Loucy (cell line): ENCODE data around the gene NAIF1.

Experiments used
- H2AFZ ChIP-seq: fragments of 200-600 bp; sonication (generic); 2 replicates; pipeline ENCODE4 v1.6.0; 2016; ENCODE audit warnings: antibody characterized with exemption, mild to moderate bottlenecking, low read length, moderate library complexity
- H3F3A ChIP-seq: fragments of 200-600 bp; 2 replicates; pipeline ENCODE4 v1.6.0; 2016; ENCODE audit warnings: antibody characterized with exemption, low read depth, mild to moderate bottlenecking
- H3K27me3 ChIP-seq: fragments of 200-600 bp; sonication (generic); 2 replicates; pipeline ENCODE4 v1.6.1; 2014; ENCODE audit warnings: low read length, mild to moderate bottlenecking; ENCODE audit not compliant: insufficient read depth, poor library complexity, severe bottlenecking
- H3K36me3 ChIP-seq: fragments of 200-600 bp; sonication (generic); 2 replicates; pipeline ENCODE4 v1.6.1; 2016; ENCODE audit warnings: low read length; ENCODE audit not compliant: insufficient read depth
- H3K4me1 ChIP-seq: fragments of 200-600 bp; sonication (generic); 2 replicates; pipeline ENCODE4 v1.5.1; 2014; ENCODE audit warnings: low read length, mild to moderate bottlenecking; ENCODE audit not compliant: insufficient read depth, poor library complexity, severe bottlenecking
- H3K4me2 ChIP-seq: fragments of 200-600 bp; sonication (generic); 2 replicates; pipeline ENCODE4 v1.6.0; 2014; ENCODE audit warnings: antibody characterized with exemption, low read length, low read depth, mild to moderate bottlenecking; ENCODE audit not compliant: poor library complexity, severe bottlenecking
- H3K4me3 ChIP-seq: fragments of 200-600 bp; sonication (generic); 2 replicates; pipeline ENCODE4 v1.5.1; 2014; ENCODE audit warnings: low read length, mild to moderate bottlenecking, mixed read lengths; ENCODE audit not compliant: poor library complexity, severe bottlenecking
- H3K79me2 ChIP-seq: fragments of 200-600 bp; sonication (generic); 2 replicates; pipeline ENCODE4 v1.6.1; 2014; ENCODE audit warnings: low read length; ENCODE audit not compliant: insufficient read depth
- H3K9ac ChIP-seq: fragments of 200-600 bp; sonication (generic); 2 replicates; pipeline ENCODE4 v1.6.0; 2014; ENCODE audit warnings: mild to moderate bottlenecking, low read depth, low read length, moderate library complexity; ENCODE audit not compliant: poor library complexity, severe bottlenecking
- H3K9me2 ChIP-seq: fragments of 200-600 bp; sonication (generic); replicated peaks from 2 replicates; pipeline ENCODE4 v1.6.1; 2016; ENCODE audit warnings: low read depth, low read length, mixed read lengths
- H3K9me3 ChIP-seq: fragments of 200-600 bp; sonication (generic); 2 replicates; pipeline ENCODE4 v1.6.1; 2014; ENCODE audit warnings: mild to moderate bottlenecking, antibody characterized with exemption, low read length, low read depth; ENCODE audit not compliant: insufficient read depth
- H4K20me1 ChIP-seq: fragments of 200-600 bp; sonication (generic); 2 replicates; pipeline ENCODE4 v1.6.0; 2014; ENCODE audit warnings: antibody characterized with exemption, low read length, mild to moderate bottlenecking; ENCODE audit not compliant: insufficient read depth, poor library complexity, severe bottlenecking
- EZH2phosphoT487 ChIP-seq: fragments of 200-600 bp; IDR thresholded peaks from 2 replicates; pipeline ENCODE4 v1.6.1; 2018; ENCODE audit warnings: antibody characterized with exemption, mild to moderate bottlenecking, moderate library complexity, borderline replicate concordance
- TF ChIP-seq, protein P1 (sequence below): fragments of 200-600 bp; sonication (generic); conservative IDR thresholded peaks from 2 replicates; pipeline ENCODE4 v1.5.1; 2014; ENCODE audit warnings: mild to moderate bottlenecking, antibody characterized with exemption, low read length

Gene NAIF1

DNA sequence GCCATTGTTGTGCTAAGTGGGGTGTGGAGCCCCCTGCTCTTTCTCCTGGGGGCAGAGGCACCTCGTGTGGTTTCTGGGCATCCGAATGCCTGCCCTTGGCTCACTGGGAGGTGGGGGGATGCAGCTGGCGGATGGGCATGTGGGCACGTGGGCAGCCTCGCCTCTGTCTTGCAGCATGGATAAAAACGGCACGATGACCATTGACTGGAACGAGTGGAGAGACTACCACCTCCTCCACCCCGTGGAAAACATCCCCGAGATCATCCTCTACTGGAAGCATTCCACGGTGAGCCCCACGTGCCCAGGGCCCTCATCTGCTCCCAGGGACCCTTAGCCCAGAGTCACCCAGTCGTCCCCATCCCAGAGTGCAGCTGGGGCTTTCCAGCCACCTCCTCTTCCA is 35.1 kb upstream of the NAIF1 start:
- Histone ChIP-seq H3K79me2 (peaks cover 34% of the 10 kb centered on the region), H3K36me3 (peaks cover 66% of the 10 kb centered on the region; the same call in 1 of the 2 replicates), H3K9ac (no peak overlapping the region), H3K4me3 (no peak overlapping the region), H3K27me3 (no peaks in the 10 kb centered on the region), H4K20me1 (peaks cover 21% of the 10 kb centered on the region), H3K9me3 (no peaks in the 10 kb centered on the region), H3K9me2 (no peaks in the 10 kb centered on the region), H3K4me2 (no peak overlapping the region), H2AFZ (no peak overlapping the region), H3F3A (no peaks in the 10 kb centered on the region), H3K4me1 (peaks cover 9% of the 10 kb centered on the region)
- TF ChIP-seq, protein P1, sequence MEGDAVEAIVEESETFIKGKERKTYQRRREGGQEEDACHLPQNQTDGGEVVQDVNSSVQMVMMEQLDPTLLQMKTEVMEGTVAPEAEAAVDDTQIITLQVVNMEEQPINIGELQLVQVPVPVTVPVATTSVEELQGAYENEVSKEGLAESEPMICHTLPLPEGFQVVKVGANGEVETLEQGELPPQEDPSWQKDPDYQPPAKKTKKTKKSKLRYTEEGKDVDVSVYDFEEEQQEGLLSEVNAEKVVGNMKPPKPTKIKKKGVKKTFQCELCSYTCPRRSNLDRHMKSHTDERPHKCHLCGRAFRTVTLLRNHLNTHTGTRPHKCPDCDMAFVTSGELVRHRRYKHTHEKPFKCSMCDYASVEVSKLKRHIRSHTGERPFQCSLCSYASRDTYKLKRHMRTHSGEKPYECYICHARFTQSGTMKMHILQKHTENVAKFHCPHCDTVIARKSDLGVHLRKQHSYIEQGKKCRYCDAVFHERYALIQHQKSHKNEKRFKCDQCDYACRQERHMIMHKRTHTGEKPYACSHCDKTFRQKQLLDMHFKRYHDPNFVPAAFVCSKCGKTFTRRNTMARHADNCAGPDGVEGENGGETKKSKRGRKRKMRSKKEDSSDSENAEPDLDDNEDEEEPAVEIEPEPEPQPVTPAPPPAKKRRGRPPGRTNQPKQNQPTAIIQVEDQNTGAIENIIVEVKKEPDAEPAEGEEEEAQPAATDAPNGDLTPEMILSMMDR = no peak
- no peak for TF ChIP-seq EZH2phosphoT487

DNA sequence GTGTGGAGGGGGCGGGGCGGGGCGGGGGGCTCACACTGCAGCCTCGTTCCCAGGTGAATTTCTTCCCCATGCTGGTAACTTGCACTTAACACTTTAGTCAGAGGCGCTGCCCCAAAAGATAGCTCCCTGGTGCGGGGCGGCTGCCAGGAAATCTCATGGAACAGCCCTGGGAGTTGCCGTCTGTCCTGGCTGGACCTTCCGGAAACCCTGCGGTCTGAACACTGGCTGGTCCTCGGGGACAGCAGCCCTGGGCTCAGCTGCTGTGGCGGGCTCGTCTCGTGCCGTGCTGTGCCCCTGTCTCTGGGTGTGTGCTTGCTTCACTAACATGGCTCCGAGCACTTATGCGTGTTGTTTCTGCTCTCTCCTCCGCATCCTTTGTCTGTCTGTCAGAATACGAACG is 34.6 kb upstream of the NAIF1 start:
- peaks cover 40% of the 10 kb centered on the region for H3K79me2 ChIP-seq
- H3K36me3 ChIP-seq = peaks cover 66% of the 10 kb centered on the region; the same call in 1 of the 2 replicates
- peaks cover 9% of the 10 kb centered on the region for H3K4me1 ChIP-seq
- no peak overlapping the region for H3K4me3 ChIP-seq
- peaks cover 26% of the 10 kb centered on the region for H4K20me1 ChIP-seq
- H3K4me2 ChIP-seq = no peak overlapping the region
- TF ChIP-seq EZH2phosphoT487 = no peak
- TF ChIP-seq, protein P1 = no peak
- no peaks in the 10 kb centered on the region for H3K27me3 ChIP-seq
- H2AFZ ChIP-seq = no peak overlapping the region
- no peaks in the 10 kb centered on the region for H3K9me3 ChIP-seq
- H3K9me2 ChIP-seq = no peaks in the 10 kb centered on the region
- no peak overlapping the region for H3K9ac ChIP-seq
- no peaks in the 10 kb centered on the region for H3F3A ChIP-seq

- Histone ChIP-seq H3K9ac (no peak overlapping the region), H3K9me3 (no peaks in the 10 kb centered on the region), H3K79me2 (peaks cover 44% of the 10 kb centered on the region), H3K36me3 (peaks cover 64% of the 10 kb centered on the region; the same call in 1 of the 2 replicates), H3K27me3 (no peaks in the 10 kb centered on the region), H4K20me1 (peaks cover 30% of the 10 kb centered on the region), H3K4me1 (peaks cover 9% of the 10 kb centered on the region), H3K9me2 (no peaks in the 10 kb centered on the region), H3K4me3 (no peak overlapping the region), H2AFZ (no peak overlapping the region), H3F3A (no peaks in the 10 kb centered on the region), H3K4me2 (no peak overlapping the region)
- TF ChIP-seq, protein P1 = no peak
- TF ChIP-seq EZH2phosphoT487 = no peak
These were observed 34.1 kb upstream of the NAIF1 start for GRCh38 chr9:128101231-128101661.
